ENCODE measurements around the gene ANXA8. TPM values are rescaled to one million over a fixed set of nuclear protein-coding genes. Genes with fewer than 3 reads are reported as not detected.

Gene ANXA8
- total RNA-seq, 2 experiments from 2014 or later = not detected

- CTCF ChIA-PET (ENCODE audit: unreplicated experiment) = no interaction called here
- Histone ChIP-seq H3K36me3 (ENCODE audit: insufficient read depth, low read length) (no peaks in the 10 kb centered on the region), H3K4me2 (ENCODE audit: low read length) (no peak overlapping the region), H3K4me1 (ENCODE audit: insufficient read depth, low read length, poor library complexity, severe bottlenecking) (no peaks in the 10 kb centered on the region), H3K4me3 (ENCODE audit: low read depth, low read length, poor library complexity, severe bottlenecking) (no peak overlapping the region), H2AFZ (ENCODE audit: low read length) (no peak overlapping the region), H4K20me1 (ENCODE audit: insufficient read depth, low read length) (no peaks in the 10 kb centered on the region), H3K9me2 (ENCODE audit: insufficient read depth, low read length) (no peaks in the 10 kb centered on the region), H3K79me2 (ENCODE audit: insufficient read depth, low read depth, low read length) (no peaks in the 10 kb centered on the region), H3K9me3 (ENCODE audit: low read length) (no peaks in the 10 kb centered on the region; the same call in 1 of the 2 replicates), H3K27ac (ENCODE audit: low read depth, low read length, poor library complexity, severe bottlenecking) (no peak overlapping the region)
- intact Hi-C loops (cut with micrococcal nuclease; ENCODE audit: unreplicated experiment) = no loop called here
- BruUV-seq (replicated peaks) = no TSS peak
- no peak for DNase-seq (ENCODE audit: low spot score)
- POLR2A ChIA-PET = no interaction called here
- TF ChIP-seq CTCF (conservative IDR thresholded peaks at IDR 0.05; ENCODE audit: low read length) (no peak), EZH2phosphoT487 (IDR thresholded peaks at IDR 0.05; ENCODE audit: borderline replicate concordance, low read depth, low read length) (no peak)
These were observed 39.9 kb downstream of the ANXA8 start for GRCh38 chr10:47444047-47444446.

- no peaks in the 10 kb centered on the region for H4K20me1 ChIP-seq (ENCODE audit: insufficient read depth, low read length)
These were observed 40.8 kb downstream of the ANXA8 start for GRCh38 chr10:47443145-47443544.

More at GRCh38 chr10:47443145-47443544, 40.8 kb downstream of the ANXA8 start:
- Histone ChIP-seq H3K79me2 (ENCODE audit: insufficient read depth, low read depth, low read length) (no peaks in the 10 kb centered on the region), H3K9me3 (ENCODE audit: low read length) (no peaks in the 10 kb centered on the region; the same call in 1 of the 2 replicates), H3K36me3 (ENCODE audit: insufficient read depth, low read length) (no peaks in the 10 kb centered on the region), H3K4me3 (ENCODE audit: low read depth, low read length, poor library complexity, severe bottlenecking) (no peak overlapping the region), H2AFZ (ENCODE audit: low read length) (no peak overlapping the region), H3K4me2 (ENCODE audit: low read length) (no peak overlapping the region), H3K27ac (ENCODE audit: low read depth, low read length, poor library complexity, severe bottlenecking) (no peak overlapping the region), H3K4me1 (ENCODE audit: insufficient read depth, low read length, poor library complexity, severe bottlenecking) (no peaks in the 10 kb centered on the region), H3K9me2 (ENCODE audit: insufficient read depth, low read length) (no peaks in the 10 kb centered on the region)
- no peak for DNase-seq (ENCODE audit: low spot score)
- ChIA-PET POLR2A (no interaction called here), CTCF (ENCODE audit: unreplicated experiment) (no interaction called here)
- no TSS peak for BruUV-seq (replicated peaks)
- TF ChIP-seq CTCF (conservative IDR thresholded peaks at IDR 0.05; ENCODE audit: low read length) (no peak), EZH2phosphoT487 (IDR thresholded peaks at IDR 0.05; ENCODE audit: borderline replicate concordance, low read depth, low read length) (no peak)
- intact Hi-C loops (cut with micrococcal nuclease; ENCODE audit: unreplicated experiment) = no loop called here

Measured in OCI-LY7 (cell line).